Effector memory CD8-positive, alpha-beta T cell (primary cell): ENCODE measurements around the gene DPM2.

ENCODE experiments used
- ATAC-seq: fragments of 150-1000 bp; cut with Tn5 transposase; replicated peaks from 2 replicates; pipeline ENCODE4 v1.10.0; 2021; ENCODE audit warnings: mild to moderate bottlenecking, moderate library complexity
- DNase-seq, 3 experiments: peaks; one replicate each; pipeline ENCODE4 v3.0.0; 2021
- H3K27ac Mint-ChIP-seq, 2 donors: one replicate each; pipeline ENCODE4 v1.8.0; 2022; ENCODE audit warnings: mild to moderate bottlenecking in 2 of 2, mixed read lengths in 2 of 2, moderate library complexity in 2 of 2
- H3K27me3 Mint-ChIP-seq, 2 donors: one replicate each; pipeline ENCODE4 v1.8.0; 2022; ENCODE audit warnings: mixed read lengths in 2 of 2
- H3K36me3 Mint-ChIP-seq: one replicate; pipeline ENCODE4 v1.8.0; 2022; ENCODE audit warnings: mild to moderate bottlenecking, moderate library complexity, mixed read lengths; ENCODE audit not compliant: insufficient read depth
- H3K4me1 Mint-ChIP-seq, 2 donors: one replicate each; pipeline ENCODE4 v1.8.0; 2022; ENCODE audit warnings: low read depth in 2 of 2, mixed read lengths in 2 of 2
- H3K4me3 Mint-ChIP-seq, 2 donors: one replicate each; pipeline ENCODE4 v1.8.0; 2022; ENCODE audit warnings: mild to moderate bottlenecking in 2 of 2, mixed read lengths in 2 of 2, moderate library complexity in 2 of 2
- H3K9me3 Mint-ChIP-seq, 2 donors: one replicate each; pipeline ENCODE4 v1.8.0; 2022; ENCODE audit warnings: mixed read lengths in 2 of 2
- total RNA-seq, 9 experiments: gene quantifications; one replicate each; lab custom pipeline; 2026; lab: John Stamatoyannopoulos, UW

DPM2 gene
- 17.5 to 71.3 (median 46.9) reads per million in 9 experiments for total RNA-seq

- ATAC-seq (peak; percentile 95), DNase-seq (peak; percentile 75 to 81 (median 77))
- Mint-ChIP-seq H3K27ac (peak within 1 kb of the TSS; percentile 87 to 89), H3K9me3 (no peaks in the 10 kb centered on the region), H3K4me1 (peaks cover 41% of the 10 kb centered on the region in 2 donors), H3K36me3 (peaks cover 61% of the 10 kb centered on the region), H3K4me3 (peak within 1 kb of the TSS; percentile 86 to 87), H3K27me3 (no peaks in the 10 kb centered on the region)
Measured at GRCh38 chr9:127937388-127938297, at the start of gene DPM2. DPM2 (minus strand) TSS chr9:127937854; CDS start chr9:127937820, 34 bp downstream.

GRCh38 chr9:127987103-127987614 is 49.5 kb upstream of the DPM2 start:
- Mint-ChIP-seq H3K27ac (no peak overlapping the region), H3K27me3 (no peaks in the 10 kb centered on the region), H3K36me3 (no peaks in the 10 kb centered on the region), H3K9me3 (no peaks in the 10 kb centered on the region), H3K4me3 (no peak overlapping the region), H3K4me1 (peaks cover 4 to 5% of the 10 kb centered on the region in 2 donors)
- ATAC-seq (no peak), DNase-seq (no peak)

GRCh38 chr9:127985011-127985410 is 47.4 kb upstream of the DPM2 start:
- no peak overlapping the region for H3K4me3 Mint-ChIP-seq
- DNase-seq, result no peak
- H3K36me3 Mint-ChIP-seq, result no peaks in the 10 kb centered on the region
- no peaks in the 10 kb centered on the region for H3K27me3 Mint-ChIP-seq
- peaks cover 5 to 9% of the 10 kb centered on the region in 2 donors for H3K4me1 Mint-ChIP-seq
- no peak overlapping the region for H3K27ac Mint-ChIP-seq
- ATAC-seq, result no peak
- no peaks in the 10 kb centered on the region for H3K9me3 Mint-ChIP-seq

- DNase-seq (no peak), ATAC-seq (no peak)
- Mint-ChIP-seq H3K36me3 (peaks cover 10% of the 10 kb centered on the region), H3K27ac (no peak overlapping the region), H3K27me3 (no peaks in the 10 kb centered on the region), H3K4me1 (peaks cover 9 to 15% of the 10 kb centered on the region in 2 donors), H3K4me3 (no peak overlapping the region), H3K9me3 (no peaks in the 10 kb centered on the region)
Measured at GRCh38 chr9:127983847-127984289, 46.2 kb upstream of the DPM2 start.

- H3K4me1 Mint-ChIP-seq, result peaks cover 12 to 15% of the 10 kb centered on the region in 2 donors
- no peaks in the 10 kb centered on the region for H3K27me3 Mint-ChIP-seq
- no peak overlapping the region for H3K4me3 Mint-ChIP-seq
- H3K27ac Mint-ChIP-seq, result no peak overlapping the region
- DNase-seq (no peak), ATAC-seq (no peak)
- no peaks in the 10 kb centered on the region for H3K9me3 Mint-ChIP-seq
- H3K36me3 Mint-ChIP-seq, result peaks cover 20% of the 10 kb centered on the region
Measured at GRCh38 chr9:127982912-127983311, 45.3 kb upstream of the DPM2 start.

- Mint-ChIP-seq H3K9me3 (no peaks in the 10 kb centered on the region), H3K4me3 (peak overlapping the region; percentile 82 to 85), H3K36me3 (peaks cover 26% of the 10 kb centered on the region), H3K4me1 (peaks cover 22 to 23% of the 10 kb centered on the region in 2 donors), H3K27ac (peak overlapping the region; percentile 79 to 89), H3K27me3 (no peaks in the 10 kb centered on the region)
- no peak for DNase-seq
- no peak for ATAC-seq
Measured at GRCh38 chr9:127981559-127982121, 44.0 kb upstream of the DPM2 start.

- peak within 1 kb of the TSS; percentile 95 to 98 for H3K4me3 Mint-ChIP-seq
- H3K27ac Mint-ChIP-seq, result peak within 1 kb of the TSS; percentile 93 to 99
- ATAC-seq (peak; percentile 85), DNase-seq (peak; percentile 97)
- H3K9me3 Mint-ChIP-seq, result no peaks in the 10 kb centered on the region
- peaks cover 29% of the 10 kb centered on the region for H3K36me3 Mint-ChIP-seq
- no peaks in the 10 kb centered on the region for H3K27me3 Mint-ChIP-seq
- H3K4me1 Mint-ChIP-seq, result peaks cover 29 to 30% of the 10 kb centered on the region in 2 donors
Measured at GRCh38 chr9:127980706-127981558, 43.3 kb upstream of the DPM2 start, which contains the start of gene EEIG1. EEIG1 (minus strand) TSS chr9:127980989; CDS start chr9:127980137, 852 bp downstream.

- Mint-ChIP-seq H3K9me3 (no peaks in the 10 kb centered on the region), H3K4me3 (peak overlapping the region; percentile 95 to 98), H3K4me1 (peaks cover 37% of the 10 kb centered on the region in 2 donors), H3K27me3 (no peaks in the 10 kb centered on the region), H3K36me3 (peaks cover 34% of the 10 kb centered on the region), H3K27ac (peak overlapping the region; percentile 93 to 99)
- ATAC-seq, result peak; percentile 29
- peak; percentile 32 to 47 (median 42) for DNase-seq
Measured at GRCh38 chr9:127980060-127980705, 42.5 kb upstream of the DPM2 start.

- peaks cover 40 to 43% of the 10 kb centered on the region in 2 donors for H3K4me1 Mint-ChIP-seq
- H3K36me3 Mint-ChIP-seq, result peaks cover 38% of the 10 kb centered on the region
- no peaks in the 10 kb centered on the region for H3K9me3 Mint-ChIP-seq
- DNase-seq, result no peak
- peak overlapping the region; percentile 93 to 99 for H3K27ac Mint-ChIP-seq
- H3K27me3 Mint-ChIP-seq, result no peaks in the 10 kb centered on the region
- H3K4me3 Mint-ChIP-seq, result peak overlapping the region; percentile 95 to 98
- ATAC-seq, result no peak
Measured at GRCh38 chr9:127979333-127980059, 41.8 kb upstream of the DPM2 start.

- ATAC-seq (no peak), DNase-seq (no peak)
- Mint-ChIP-seq H3K4me1 (peaks cover 46 to 48% of the 10 kb centered on the region in 2 donors), H3K27ac (peak overlapping the region; percentile 93 to 99), H3K9me3 (no peaks in the 10 kb centered on the region), H3K36me3 (peaks cover 38% of the 10 kb centered on the region), H3K4me3 (peak overlapping the region; percentile 95 to 98), H3K27me3 (no peaks in the 10 kb centered on the region)
Measured at GRCh38 chr9:127979015-127979332, 41.3 kb upstream of the DPM2 start.

- Mint-ChIP-seq H3K4me3 (peak overlapping the region; percentile 95 to 98), H3K27ac (peak overlapping the region; percentile 93 to 99), H3K9me3 (no peaks in the 10 kb centered on the region), H3K4me1 (peaks cover 53 to 57% of the 10 kb centered on the region in 2 donors), H3K27me3 (no peaks in the 10 kb centered on the region), H3K36me3 (peaks cover 38% of the 10 kb centered on the region)
- no peak for DNase-seq
- no peak for ATAC-seq
Measured at GRCh38 chr9:127977884-127978647, 40.4 kb upstream of the DPM2 start.
